HG03575 (cell line): Measurements from ENCODE around the gene ZNF740.

ENCODE experiments used
- ATAC-seq: cut with Tn5 transposase; IDR thresholded peaks from one replicate; pipeline ENCODE4 v1.9.1; 2021; ENCODE audit not compliant: unreplicated experiment, insufficient number of reproducible peaks, low FRiP score; ENCODE audit errors: extremely low read depth

The ZNF740 gene

GRCh38 chr12:53235164-53235563 is 54.6 kb downstream of the ZNF740 start:
- ATAC-seq: no peak

- ATAC-seq: no peak
Observed at GRCh38 chr12:53235742-53236442, 55.4 kb downstream of the ZNF740 start.

GRCh38 chr12:53236443-53237111 is 56.1 kb downstream of the ZNF740 start:
- ATAC-seq: no peak

- no peak for ATAC-seq
Observed at GRCh38 chr12:53239643-53240258, 59.2 kb downstream of the ZNF740 start.

GRCh38 chr12:53241623-53242412 is 61.3 kb downstream of the ZNF740 start:
- no peak for ATAC-seq

GRCh38 chr12:53244337-53244736 is 63.8 kb downstream of the ZNF740 start:
- no peak for ATAC-seq
